K562 (cell line): ENCODE measurements around the gene DEFB114. TPM values are rescaled to one million over a fixed set of nuclear protein-coding genes. Genes with fewer than 3 reads are reported as not detected.

Experiments
- ARID1B ChIP-seq: fragments of 450-650 bp; IDR thresholded peaks from 2 replicates; pipeline ENCODE4 v1.6.1; 2016; ENCODE audit warnings: antibody characterized with exemption, mild to moderate bottlenecking, inconsistent platforms
- CCNT2 ChIP-seq: IDR thresholded peaks from 2 replicates; pipeline ENCODE4 v1.6.1; 2011; ENCODE audit warnings: borderline replicate concordance, low read depth, mild to moderate bottlenecking, moderate library complexity, mixed read lengths, low read length; ENCODE audit not compliant: insufficient read length; ENCODE audit errors: extremely low read depth
- CHD2 ChIP-seq: IDR thresholded peaks from 2 replicates; pipeline ENCODE4 v1.6.1; 2011; ENCODE audit warnings: low read depth, low read length
- CTBP1 ChIP-seq: fragments of 450-650 bp; IDR thresholded peaks from 2 replicates; pipeline ENCODE4 v1.6.1; 2016; ENCODE audit warnings: borderline replicate concordance
- CTCFL ChIP-seq: IDR thresholded peaks from 2 replicates; pipeline ENCODE4 v1.6.1; 2011; ENCODE audit warnings: borderline replicate concordance, low read depth, mild to moderate bottlenecking, moderate library complexity, low read length; ENCODE audit not compliant: insufficient read depth, poor library complexity, severe bottlenecking
- EP400 ChIP-seq: fragments of 450-650 bp; IDR thresholded peaks from 2 replicates; pipeline ENCODE4 v1.6.1; 2017; ENCODE audit warnings: antibody characterized with exemption, mild to moderate bottlenecking, moderate library complexity
- FOXJ2 ChIP-seq: fragments of 200-800 bp; sonication (Bioruptor generic); IDR thresholded peaks from 2 replicates; pipeline ENCODE4 v1.6.1; 2016; ENCODE audit warnings: missing genetic modification characterization, missing compliant biosample characterization
- GATAD2B ChIP-seq: fragments of 450-650 bp; IDR thresholded peaks from 2 replicates; pipeline ENCODE4 v1.6.1; 2017; ENCODE audit warnings: mild to moderate bottlenecking, borderline replicate concordance
- HDAC1 ChIP-seq, 2 experiments: fragments of 450-650 bp; IDR thresholded peaks; 2 replicates each; pipeline ENCODE4 v1.6.1; 2016 to 2017; ENCODE audit warnings: inconsistent platforms in 1 of 2, mild to moderate bottlenecking in 1 of 2, moderate library complexity in 1 of 2
- KDM1A ChIP-seq, 2 experiments: fragments of 450-650 bp; IDR thresholded peaks; 2 replicates each; pipeline ENCODE4 v1.6.1; 2016; ENCODE audit warnings: mild to moderate bottlenecking in 2 of 2
- KLF10 ChIP-seq: fragments of 250-450 bp; sonication (Bioruptor Pico); IDR thresholded peaks from 2 replicates; pipeline ENCODE4 v1.6.1; 2021; ENCODE audit warnings: matching md5 sums
- MAFF ChIP-seq: IDR thresholded peaks from 2 replicates; pipeline ENCODE4 v1.6.1; 2012; ENCODE audit warnings: low read length, improper control_type of control experiment
- MEF2A ChIP-seq: IDR thresholded peaks from 2 replicates; pipeline ENCODE4 v1.6.1; 2011; ENCODE audit warnings: low read depth, mild to moderate bottlenecking, low read length, moderate library complexity; ENCODE audit not compliant: control insufficient read depth
- NCOA1 ChIP-seq: fragments of 450-650 bp; IDR thresholded peaks from 2 replicates; pipeline ENCODE4 v1.6.1; 2016; ENCODE audit warnings: low read depth
- PHTF2 ChIP-seq: fragments of 250-450 bp; sonication (Bioruptor Pico); IDR thresholded peaks from 2 replicates; pipeline ENCODE4 v1.5.0; 2021; ENCODE audit warnings: mild to moderate bottlenecking
- PKNOX1 ChIP-seq: fragments of 450-650 bp; IDR thresholded peaks from 2 replicates; pipeline ENCODE4 v1.6.1; 2016
- RBM17 ChIP-seq: fragments of 200-400 bp; formaldehyde crosslinking; IDR thresholded peaks from 2 replicates; pipeline ENCODE4 v1.6.1; 2017; ENCODE audit warnings: low read depth, mild to moderate bottlenecking, low read length, borderline replicate concordance
- SREBF2 ChIP-seq: sonication (generic); formaldehyde crosslinking; IDR thresholded peaks from 2 replicates; pipeline ENCODE4 v1.4.0; 2020; ENCODE audit warnings: mild to moderate bottlenecking, missing genetic modification reagents
- SRSF1 ChIP-seq: fragments of 200-400 bp; formaldehyde crosslinking; IDR thresholded peaks from 2 replicates; pipeline ENCODE4 v1.6.1; 2017; ENCODE audit warnings: mild to moderate bottlenecking, low read depth, low read length, moderate library complexity
- TAF7 ChIP-seq: fragments of 450-650 bp; IDR thresholded peaks from 2 replicates; pipeline ENCODE4 v1.6.1; 2016; ENCODE audit warnings: missing genetic modification characterization, missing compliant biosample characterization
- TCF3 ChIP-seq: sonication (generic); formaldehyde crosslinking; IDR thresholded peaks from 2 replicates; pipeline ENCODE4 v1.4.0; 2020; ENCODE audit warnings: mild to moderate bottlenecking, missing genetic modification reagents
- TEAD1 ChIP-seq, 2 experiments: fragments of 450-650 bp in 1 of 2; sonication (generic) in 1 of 2; formaldehyde crosslinking; IDR thresholded peaks; 2 replicates each; pipeline versions ENCODE4 v1.4.0 to v1.8.0; 2020 to 2022; ENCODE audit warnings: mild to moderate bottlenecking in 2 of 2, missing genetic modification reagents in 1 of 2
- TEAD2 ChIP-seq: fragments of 450-650 bp; IDR thresholded peaks from 2 replicates; pipeline ENCODE4 v1.6.1; 2016; ENCODE audit warnings: missing genetic modification characterization, control low read depth, missing compliant biosample characterization
- ZNF197 ChIP-seq: fragments of 200-800 bp; sonication (Bioruptor generic); IDR thresholded peaks from 2 replicates; pipeline ENCODE4 v1.6.1; 2016; ENCODE audit warnings: low read depth, missing genetic modification characterization, missing compliant biosample characterization
- ZNF224 ChIP-seq: sonication (generic); formaldehyde crosslinking; IDR thresholded peaks from 2 replicates; pipeline ENCODE4 v1.8.0; 2022; ENCODE audit warnings: mild to moderate bottlenecking, missing genetic modification reagents
- ZNF586 ChIP-seq: fragments of 450-650 bp; formaldehyde crosslinking; conservative IDR thresholded peaks from 2 replicates; pipeline ENCODE4 v1.4.0; 2020; ENCODE audit warnings: mild to moderate bottlenecking, moderate library complexity
- ZNF77 ChIP-seq: fragments of 250-450 bp; sonication (Bioruptor Pico); IDR thresholded peaks from 2 replicates; pipeline ENCODE4 v1.5.0; 2020
- polyA plus RNA-seq, 8 experiments: library from polyadenylated mRNA; depleted of rRNA in 4 of 8; stranded (reverse) in 5 of 8; unstranded in 3 of 8; fragments of >200 nt; fragmentation: Nextera tagmentation in 2 of 8; fragmentation: Illumina TruSeq in 1 of 8; extraction: Ambion mirVana in 2 of 8; extraction: Trizol in 1 of 8; gene quantifications; 2 replicates each; pipeline versions ENCODE4 v1.2.1 to v1.2.3, GENCODE V29; 2011 to 2014; ENCODE audit warnings: inconsistent platforms in 1 of 8, missing spikeins in 1 of 8
- total RNA-seq, 7 experiments: library from RNA; depleted of rRNA in 6 of 7; stranded (reverse); fragments of >200 nt in 6 of 7; fragmentation: Illumina TruSeq in 2 of 7; extraction: Trizol in 2 of 7; gene quantifications; 2 replicates each; pipeline versions ENCODE4 v1.2.1 to v1.2.3, GENCODE V29; 2011 to 2021; ENCODE audit warnings: low replicate concordance in 1 of 7
- TF ChIP-seq, protein P1 (sequence below): fragments of 450-650 bp; IDR thresholded peaks from 2 replicates; pipeline ENCODE4 v1.6.1; 2014; ENCODE audit warnings: low read depth, mild to moderate bottlenecking, moderate library complexity, borderline replicate concordance

The DEFB114 gene
- total and polyA plus RNA-seq, 9 of the 15 experiments (the other 6 are each of a cell fraction or from before 2014, with no cell fraction given): not detected

DNA sequence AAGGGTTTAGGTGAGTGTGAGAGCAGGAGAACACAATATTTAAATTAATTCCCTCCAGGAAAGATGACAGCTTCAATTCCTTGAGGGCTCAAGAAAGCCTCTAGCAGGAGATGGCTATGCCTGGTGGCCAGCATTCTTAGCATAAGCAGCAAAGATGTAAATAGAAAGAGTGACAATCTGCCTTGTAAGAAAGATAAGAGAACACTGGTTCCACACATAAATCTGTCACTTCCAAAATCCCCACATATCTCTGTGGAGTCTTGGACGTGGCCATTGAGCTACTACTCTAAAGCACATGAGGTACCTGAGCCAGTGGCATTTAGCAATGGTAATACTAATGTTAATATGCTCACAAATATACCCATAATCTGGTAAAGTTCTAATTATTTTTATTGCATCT is 29.2 kb downstream of the DEFB114 start (continued):
- TF ChIP-seq PKNOX1: peak; percentile 77
- TF ChIP-seq RBM17: no peak
- TF ChIP-seq KDM1A (IDR thresholded peaks at IDR 0.05): peak; percentile 62 to 64
- TF ChIP-seq EP400: no peak
- TF ChIP-seq FOXJ2 (tag): peak; percentile 54; the same call in 1 of the 2 replicates
- no peak for TF ChIP-seq GATAD2B
- no peak for TF ChIP-seq ZNF224
- peak in 1 of 2 experiments; percentile 57; a peak in 1 of 4 replicates for TF ChIP-seq TEAD1 (CRISPR knock-in tag; IDR thresholded peaks at IDR 0.05)
- TF ChIP-seq ZNF197 (CRISPR knock-in tag): no peak
- 0 out of 2 replicates have a peak, but pooled peaks have one; percentile 10 for TF ChIP-seq TCF3 (CRISPR knock-in tag)
- no peak for TF ChIP-seq NCOA1
- TF ChIP-seq ZNF586 (CRISPR knock-in tag): no peak
- TF ChIP-seq ARID1B: peak; percentile 41; the same call in 1 of the 2 replicates
- no peak for TF ChIP-seq ZNF77 (CRISPR knock-in tag)
- TF ChIP-seq CCNT2: no peak
- TF ChIP-seq CTBP1: peak; percentile 67
- TF ChIP-seq CHD2: no peak
- TF ChIP-seq CTCFL: no peak
- TF ChIP-seq SREBF2 (CRISPR knock-in tag): no peak
- TF ChIP-seq TAF7 (tag): no peak
- TF ChIP-seq MAFF: no peak
- TF ChIP-seq, protein P1, sequence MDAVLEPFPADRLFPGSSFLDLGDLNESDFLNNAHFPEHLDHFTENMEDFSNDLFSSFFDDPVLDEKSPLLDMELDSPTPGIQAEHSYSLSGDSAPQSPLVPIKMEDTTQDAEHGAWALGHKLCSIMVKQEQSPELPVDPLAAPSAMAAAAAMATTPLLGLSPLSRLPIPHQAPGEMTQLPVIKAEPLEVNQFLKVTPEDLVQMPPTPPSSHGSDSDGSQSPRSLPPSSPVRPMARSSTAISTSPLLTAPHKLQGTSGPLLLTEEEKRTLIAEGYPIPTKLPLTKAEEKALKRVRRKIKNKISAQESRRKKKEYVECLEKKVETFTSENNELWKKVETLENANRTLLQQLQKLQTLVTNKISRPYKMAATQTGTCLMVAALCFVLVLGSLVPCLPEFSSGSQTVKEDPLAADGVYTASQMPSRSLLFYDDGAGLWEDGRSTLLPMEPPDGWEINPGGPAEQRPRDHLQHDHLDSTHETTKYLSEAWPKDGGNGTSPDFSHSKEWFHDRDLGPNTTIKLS: no peak
- TF ChIP-seq MEF2A: no peak
- TF ChIP-seq HDAC1 (IDR thresholded peaks at IDR 0.05): peak in 1 of 2 experiments; percentile 50; a peak in 1 of 4 replicates
- TF ChIP-seq SRSF1: no peak
- TF ChIP-seq PHTF2 (CRISPR knock-in tag): no peak
- no peak for TF ChIP-seq TEAD2
- no peak for TF ChIP-seq KLF10 (CRISPR knock-in tag)
